HEK293 (cell line): Measurements from ENCODE around the gene MDFIC.

ENCODE experiments used
- CTCF ChIA-PET: fragments of 350-600 bp; formaldehyde crosslinking; extraction: SDS; loops from one replicate; lab custom pipeline; 2021; ENCODE audit warnings: antibody characterized with exemption; lab: Yijun Ruan, JAX
- POLR2A ChIA-PET: fragments of 300-600 bp; formaldehyde crosslinking; extraction: SDS; loops from one replicate; lab custom pipeline; 2020; ENCODE audit warnings: antibody characterized with exemption, inconsistent platforms; lab: Yijun Ruan, JAX
- H3K27ac ChIP-seq: fragments of 200-500 bp; sonication (Bioruptor generic); 2 replicates; pipeline ENCODE4 v1.5.1; 2014; ENCODE audit warnings: low read depth, low read length, control low read depth, inconsistent platforms; ENCODE audit errors: extremely low read depth
- H3K36me3 ChIP-seq, 2 experiments: fragments of 200-500 bp in 1 of 2; sonication (Bioruptor generic) in 1 of 2; 1 replicate in 1 of 2; 2 replicates in 1 of 2; pipeline ENCODE4 v1.5.1; 2014 to 2017; ENCODE audit warnings: inconsistent platforms in 2 of 2, low read length in 2 of 2; ENCODE audit not compliant: control insufficient read depth in 2 of 2, insufficient read depth in 1 of 2
- H3K4me1 ChIP-seq: fragments of 200-500 bp; sonication (Bioruptor generic); 2 replicates; pipeline ENCODE4 v1.5.1; 2014; ENCODE audit warnings: mild to moderate bottlenecking, low read length, inconsistent platforms; ENCODE audit not compliant: control insufficient read depth, insufficient read depth
- H3K4me3 ChIP-seq: 2 replicates; pipeline ENCODE4 v1.5.1; 2011; ENCODE audit warnings: low read depth, mild to moderate bottlenecking, control low read depth, low read length, moderate library complexity
- H3K9me3 ChIP-seq: fragments of 200-500 bp; sonication (Bioruptor generic); 2 replicates; pipeline ENCODE4 v1.5.1; 2014; ENCODE audit warnings: low read depth, low read length, inconsistent platforms; ENCODE audit not compliant: control insufficient read depth, insufficient read depth
- BCL11B ChIP-seq: fragments of 450-650 bp; formaldehyde crosslinking; IDR thresholded peaks from 2 replicates; pipeline ENCODE4 v1.5.1; 2016; ENCODE audit warnings: low read depth, missing biosample characterization, missing genetic modification characterization
- FEZF1 ChIP-seq: fragments of 450-650 bp; formaldehyde crosslinking; IDR thresholded peaks from 2 replicates; pipeline ENCODE4 v1.5.1; 2016; ENCODE audit warnings: missing biosample characterization, missing genetic modification characterization
- GFI1B ChIP-seq: fragments of 450-650 bp; formaldehyde crosslinking; IDR thresholded peaks from 2 replicates; pipeline ENCODE4 v1.5.1; 2016; ENCODE audit warnings: missing biosample characterization, missing genetic modification characterization
- GLI2 ChIP-seq: fragments of 450-650 bp; formaldehyde crosslinking; IDR thresholded peaks from 2 replicates; pipeline ENCODE4; 2017; ENCODE audit warnings: missing biosample characterization, missing genetic modification characterization, low read depth, borderline replicate concordance
- HOXD13 ChIP-seq: sonication (generic); formaldehyde crosslinking; IDR thresholded peaks from 2 replicates; pipeline ENCODE4 v1.8.0; 2022; ENCODE audit warnings: missing genetic modification reagents, borderline replicate concordance
- KLF9 ChIP-seq: fragments of 450-650 bp; formaldehyde crosslinking; IDR thresholded peaks from 2 replicates; pipeline ENCODE4 v1.5.1; 2016; ENCODE audit warnings: missing biosample characterization, missing genetic modification characterization, low read depth
- PRDM6 ChIP-seq: fragments of 450-650 bp; formaldehyde crosslinking; IDR thresholded peaks from 2 replicates; pipeline ENCODE4 v1.5.1; 2017; ENCODE audit warnings: missing biosample characterization, missing genetic modification characterization
- REST ChIP-seq: fragments of 450-650 bp; formaldehyde crosslinking; IDR thresholded peaks from 2 replicates; pipeline ENCODE4 v1.5.1; 2016; ENCODE audit warnings: missing biosample characterization, missing genetic modification characterization
- SP7 ChIP-seq: fragments of 450-650 bp; formaldehyde crosslinking; IDR thresholded peaks from 2 replicates; pipeline ENCODE4 v1.5.1; 2016; ENCODE audit warnings: missing biosample characterization, missing genetic modification characterization
- TCF7L2 ChIP-seq: IDR thresholded peaks from 2 replicates; pipeline ENCODE4 v1.6.1; 2011; ENCODE audit warnings: low read depth, mild to moderate bottlenecking, inconsistent platforms, low read length, moderate library complexity, borderline replicate concordance
- WT1 ChIP-seq: fragments of 450-650 bp; formaldehyde crosslinking; IDR thresholded peaks from 2 replicates; pipeline ENCODE4 v1.5.1; 2016; ENCODE audit warnings: missing biosample characterization, missing genetic modification characterization
- ZBTB21 ChIP-seq: fragments of 450-650 bp; formaldehyde crosslinking; IDR thresholded peaks from 2 replicates; pipeline ENCODE4 v1.5.1; 2017; ENCODE audit warnings: missing biosample characterization, missing genetic modification characterization
- ZFP37 ChIP-seq: fragments of 450-650 bp; formaldehyde crosslinking; IDR thresholded peaks from 2 replicates; pipeline ENCODE4 v1.5.1; 2016; ENCODE audit warnings: missing biosample characterization, missing genetic modification characterization
- ZNF132 ChIP-seq: fragments of 450-650 bp; formaldehyde crosslinking; IDR thresholded peaks from 2 replicates; pipeline ENCODE4 v1.5.1; 2017; ENCODE audit warnings: missing biosample characterization, missing genetic modification characterization, borderline replicate concordance
- ZNF148 ChIP-seq: fragments of 450-650 bp; formaldehyde crosslinking; IDR thresholded peaks from 2 replicates; pipeline ENCODE4 v1.5.0; 2017; ENCODE audit warnings: missing biosample characterization, missing genetic modification characterization, borderline replicate concordance
- ZNF16 ChIP-seq: fragments of 450-650 bp; formaldehyde crosslinking; IDR thresholded peaks from 2 replicates; pipeline ENCODE4 v1.5.1; 2016; ENCODE audit warnings: low read depth, missing biosample characterization, missing genetic modification characterization
- ZNF211 ChIP-seq: fragments of 450-650 bp; formaldehyde crosslinking; IDR thresholded peaks from 2 replicates; pipeline ENCODE4 v1.5.1; 2016; ENCODE audit warnings: low read depth, missing biosample characterization, missing genetic modification characterization
- ZNF366 ChIP-seq: fragments of 450-650 bp; formaldehyde crosslinking; conservative IDR thresholded peaks from 2 replicates; pipeline ENCODE4 v1.5.1; 2016; ENCODE audit warnings: missing biosample characterization, missing genetic modification characterization
- ZNF48 ChIP-seq: fragments of 450-650 bp; formaldehyde crosslinking; IDR thresholded peaks from 2 replicates; pipeline ENCODE4 v1.5.1; 2016; ENCODE audit warnings: missing biosample characterization, missing genetic modification characterization
- ZNF558 ChIP-seq: fragments of 450-650 bp; formaldehyde crosslinking; IDR thresholded peaks from 2 replicates; pipeline ENCODE4 v1.5.1; 2016; ENCODE audit warnings: missing biosample characterization, missing genetic modification characterization
- ZNF596 ChIP-seq: fragments of 450-650 bp; IDR thresholded peaks from 2 replicates; pipeline ENCODE4 v1.5.0; 2018; ENCODE audit warnings: missing biosample characterization, mild to moderate bottlenecking, missing genetic modification characterization, moderate library complexity
- ZNF623 ChIP-seq: fragments of 450-650 bp; formaldehyde crosslinking; IDR thresholded peaks from 2 replicates; pipeline ENCODE4 v1.5.1; 2016; ENCODE audit warnings: missing biosample characterization, missing genetic modification characterization
- ZNF645 ChIP-seq: fragments of 450-650 bp; formaldehyde crosslinking; IDR thresholded peaks from 2 replicates; pipeline ENCODE4; 2016; ENCODE audit warnings: missing biosample characterization, missing genetic modification characterization

MDFIC gene

GRCh38 chr7:114930829-114931655 is 9.1 kb downstream of the MDFIC start:
- Histone ChIP-seq H3K27ac (no peak overlapping the region), H3K36me3 (no peaks in the 10 kb centered on the region), H3K4me1 (peaks cover 19% of the 10 kb centered on the region), H3K9me3 (no peaks in the 10 kb centered on the region), H3K4me3 (no peak overlapping the region)
- 0 out of 2 replicates have a peak, but pooled peaks have one; percentile 27 for TF ChIP-seq ZNF596 (tag by site-specific recombination)
- no peak for TF ChIP-seq TCF7L2
- 0 out of 2 replicates have a peak, but pooled peaks have one; percentile 12 for TF ChIP-seq PRDM6 (tag by site-specific recombination)
- TF ChIP-seq ZNF366 (tag by site-specific recombination): 0 out of 2 replicates have a peak, but pooled peaks have one; percentile 25
- ChIA-PET CTCF (interaction anchor here (0.6 to 0.7 kb wide), 2 partner anchors 8 to 242 kb away, joined by 3 to 4 read pairs; no protein-coding TSS in a partner anchor), POLR2A (no interaction called here)

- TF ChIP-seq ZFP37 (tag by site-specific recombination) (no peak), GLI2 (no peak)
- H3K4me1 ChIP-seq: peaks cover 19% of the 10 kb centered on the region
- ChIA-PET CTCF (no interaction called here), POLR2A (no interaction called here)
- H3K9me3 ChIP-seq: no peaks in the 10 kb centered on the region
- H3K36me3 ChIP-seq: no peaks in the 10 kb centered on the region
- no peak overlapping the region for H3K4me3 ChIP-seq
- H3K27ac ChIP-seq: no peak overlapping the region
These were observed 9.7 kb downstream of the MDFIC start for GRCh38 chr7:114931656-114932011.

GRCh38 chr7:114932991-114933390 is 11.1 kb downstream of the MDFIC start:
- no peaks in the 10 kb centered on the region for H3K9me3 ChIP-seq
- H3K27ac ChIP-seq: no peak overlapping the region
- POLR2A ChIA-PET: no interaction called here
- no peaks in the 10 kb centered on the region; a peak in 1 of 3 replicates for H3K36me3 ChIP-seq
- peaks cover 19% of the 10 kb centered on the region for H3K4me1 ChIP-seq
- TF ChIP-seq ZNF623 (no peak), ZNF558 (no peak), SP7 (tag by site-specific recombination) (no peak), FEZF1 (tag by site-specific recombination) (no peak), ZNF148 (tag by site-specific recombination) (no peak), ZNF645 (tag by site-specific recombination) (no peak), GFI1B (tag by site-specific recombination) (no peak), BCL11B (no peak), HOXD13 (CRISPR knock-in tag) (no peak), ZNF132 (tag by site-specific recombination) (no peak), ZNF211 (tag by site-specific recombination) (no peak), WT1 (tag by site-specific recombination) (no peak), REST (tag by site-specific recombination) (no peak), ZNF48 (tag by site-specific recombination) (no peak), KLF9 (tag by site-specific recombination) (no peak), ZBTB21 (no peak), ZNF16 (tag by site-specific recombination) (no peak)
- TF ChIP-seq, all 188 proteins: peak for 0
- CTCF ChIA-PET: no interaction called here
- no peak overlapping the region for H3K4me3 ChIP-seq
